GM19397 (cell line): Measurements from ENCODE around the gene GIMAP1.
A peak's percentile ranks its signal among the peaks of the same experiment; 100 is the strongest.
"Not testable (repeated sequence)": the region's sequence is repeated elsewhere in the genome, so short reads cannot be mapped to it uniquely, and the experiment has no call there.

Experiments
- ATAC-seq: cut with Tn5 transposase; IDR thresholded peaks from one replicate; pipeline ENCODE4 v1.9.1; 2021; ENCODE audit warnings: mild to moderate bottlenecking, moderate library complexity; ENCODE audit not compliant: unreplicated experiment

Gene GIMAP1

DNA sequence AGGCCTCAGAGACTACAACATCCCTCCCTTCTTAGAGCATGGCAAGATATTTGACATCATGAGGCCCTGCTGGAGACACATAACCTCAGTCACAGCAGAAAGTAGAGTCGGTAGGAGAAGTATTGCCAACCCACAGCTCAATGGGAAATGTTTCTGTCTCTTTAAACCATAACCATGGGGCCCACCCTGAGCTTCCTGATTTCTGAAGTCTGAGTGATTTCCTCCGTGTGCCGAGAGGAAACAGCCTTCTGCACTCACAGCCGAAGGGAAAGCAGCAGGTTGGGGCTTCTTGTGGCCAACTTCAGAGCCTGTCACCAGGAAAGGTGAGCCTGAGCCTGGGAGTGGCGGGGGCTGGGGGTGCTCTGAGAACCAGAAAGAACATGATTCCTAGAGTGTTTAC lies at the start of gene GIMAP1:
Gene GIMAP1, plus strand, starts transcription at position 246 of the 400 bp plus-strand sequence. CDS start 2,435 bp downstream, outside the sequence.
- ATAC-seq, result no peak

DNA sequence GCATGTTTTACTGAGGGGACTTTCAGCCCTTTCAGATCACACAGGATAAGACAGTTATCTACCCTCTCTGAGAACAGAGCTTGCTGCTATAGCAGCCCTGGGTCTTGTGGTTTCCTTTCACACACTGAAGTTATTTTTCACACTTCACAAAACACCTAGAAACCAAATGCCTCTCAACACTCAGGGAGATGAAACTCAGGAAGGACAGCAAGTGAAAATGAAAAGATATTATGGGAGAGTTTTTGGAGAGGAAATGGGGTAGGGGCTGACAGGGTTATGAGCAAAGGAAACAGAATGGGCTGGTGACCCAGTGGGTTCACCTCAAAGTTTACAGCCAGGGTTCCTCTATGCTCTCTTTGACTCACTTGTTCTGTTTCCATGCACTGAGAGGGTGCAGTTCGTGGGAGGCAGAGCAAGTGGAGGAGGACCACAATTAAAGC lies 47.9 kb upstream of the GIMAP1 start:
- peak; percentile 78 for ATAC-seq

DNA sequence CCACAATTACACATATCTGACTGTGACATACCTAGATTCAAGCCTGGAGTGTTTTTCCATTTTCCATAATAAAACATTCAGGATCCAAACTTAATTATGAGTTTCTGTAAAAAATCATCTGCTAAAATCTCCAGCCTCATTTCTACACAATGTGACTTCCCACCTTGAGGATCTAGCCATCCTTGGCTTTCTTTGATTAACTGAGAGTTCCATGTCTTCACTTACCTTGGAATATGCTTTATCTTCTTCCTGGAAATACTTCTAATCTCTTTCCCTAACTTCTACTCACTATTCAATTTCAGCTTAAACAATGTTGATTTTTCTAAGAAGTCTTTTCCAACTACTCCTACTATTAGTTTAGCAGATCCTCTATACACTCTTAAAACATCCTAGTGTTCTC lies 47.4 kb upstream of the GIMAP1 start:
- no peak for ATAC-seq

DNA sequence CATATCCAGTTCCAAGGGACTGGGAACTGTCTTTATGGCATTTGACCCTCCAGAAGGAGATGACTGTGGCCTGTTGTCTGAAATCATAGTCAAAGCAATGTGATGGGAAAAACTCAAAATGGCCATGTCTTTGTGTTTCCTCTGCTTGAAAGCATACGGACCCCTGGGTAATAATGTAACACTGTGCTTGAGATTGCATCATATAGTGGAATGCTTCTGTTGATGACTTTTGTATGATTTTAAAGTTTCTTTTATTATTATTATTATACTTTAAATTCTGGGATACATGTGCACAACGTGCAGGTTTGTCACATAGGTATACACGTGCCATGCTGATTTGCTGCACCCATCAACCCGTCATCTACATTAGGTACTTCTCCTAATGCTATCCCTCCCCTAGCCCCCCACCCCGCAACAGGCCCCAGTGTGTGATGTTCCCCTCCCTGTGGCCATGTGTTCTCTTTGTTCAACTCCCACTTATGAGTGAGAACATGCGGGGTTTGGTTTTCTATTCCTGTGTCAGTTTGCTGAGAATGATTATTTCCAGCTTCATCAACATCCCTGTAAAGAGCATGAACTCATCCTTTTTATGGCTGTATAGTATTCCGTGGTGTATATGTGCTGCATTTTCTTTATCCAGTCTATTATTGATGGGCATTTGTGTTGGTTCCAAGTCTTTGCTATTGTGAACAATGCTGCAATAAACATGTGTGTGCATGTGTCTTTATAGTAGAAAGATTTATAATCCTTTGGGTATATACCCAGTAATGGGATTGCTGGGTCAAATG lies 44.4 kb upstream of the GIMAP1 start:
- ATAC-seq, result not testable (repeated sequence)

DNA sequence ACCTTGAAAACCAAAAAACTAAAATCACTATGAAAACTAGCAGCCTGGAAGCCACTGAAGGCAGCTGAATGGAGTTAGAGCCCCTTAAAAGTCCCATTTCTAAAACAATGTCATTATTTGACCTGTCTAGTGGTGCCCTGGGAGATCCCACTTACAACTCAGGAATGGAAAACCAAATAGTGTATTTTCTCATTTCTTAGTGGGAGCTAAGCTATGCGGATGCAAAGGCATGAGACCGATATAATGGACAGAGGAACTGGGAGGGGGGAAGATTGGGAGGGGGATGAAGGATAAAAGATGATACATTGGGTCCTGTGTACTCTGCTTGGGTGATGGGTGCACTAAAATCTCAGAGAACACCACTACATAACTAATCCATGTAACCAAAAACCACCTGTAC lies 40.7 kb upstream of the GIMAP1 start:
- no peak for ATAC-seq

DNA sequence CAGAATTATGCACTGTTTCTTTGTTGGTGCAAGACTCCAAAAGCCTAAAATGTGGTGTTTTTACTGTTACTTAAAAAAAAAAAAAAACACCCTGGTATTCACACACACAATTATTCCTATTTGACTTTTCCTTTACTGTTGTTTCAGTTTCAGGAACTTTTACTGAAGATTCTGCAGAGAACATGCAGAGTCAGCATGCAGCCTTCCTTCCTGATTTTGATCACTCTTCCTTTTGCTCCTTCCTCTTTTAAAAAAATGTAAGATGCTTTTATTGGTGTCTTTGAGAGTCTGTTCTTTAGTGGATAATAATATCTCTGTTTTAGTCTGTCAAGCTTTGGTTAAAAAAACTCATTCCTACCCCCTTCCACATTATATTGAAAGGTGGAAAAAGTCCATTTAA lies 40.1 kb upstream of the GIMAP1 start:
- ATAC-seq, result not testable (repeated sequence)

DNA sequence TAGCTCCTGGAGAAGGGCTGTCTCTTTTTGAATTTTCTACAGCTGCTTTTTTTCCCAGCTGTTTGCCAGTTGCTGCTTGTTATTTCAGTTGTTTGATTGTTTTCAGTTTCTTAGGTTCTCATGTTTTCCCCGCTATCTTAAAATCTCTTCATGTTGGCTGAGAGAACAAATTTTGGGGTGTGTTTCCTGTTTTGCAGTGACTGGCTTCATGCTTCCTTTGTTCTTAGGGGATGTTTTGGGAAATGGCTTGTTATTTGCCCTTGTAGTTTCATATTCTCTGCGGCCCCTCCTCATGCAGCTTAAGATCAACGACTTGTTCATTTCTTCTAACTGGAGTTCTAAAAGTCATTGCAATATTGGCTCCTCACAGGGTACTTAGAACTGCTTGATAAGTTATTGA lies 39.6 kb upstream of the GIMAP1 start:
- not testable (repeated sequence) for ATAC-seq

DNA sequence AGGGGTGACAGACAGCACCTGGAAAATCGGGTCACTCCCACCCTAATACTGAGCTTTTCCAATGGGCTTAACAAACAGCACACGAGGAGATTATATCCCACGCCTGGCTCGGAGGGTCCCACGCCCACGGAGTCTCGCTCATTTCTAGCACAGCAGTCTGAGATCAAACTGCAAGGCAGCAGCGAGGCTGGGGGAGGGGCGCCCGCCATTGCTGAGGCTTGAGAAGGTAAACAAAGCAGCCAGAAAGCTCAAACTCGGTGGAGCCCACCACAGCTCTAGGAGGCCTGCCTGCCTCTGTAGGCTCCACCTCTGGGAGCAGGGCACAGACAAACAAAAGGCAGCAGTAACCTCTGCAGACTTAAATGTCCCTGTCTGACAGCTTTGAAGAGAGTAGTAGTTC lies 37.8 kb upstream of the GIMAP1 start:
- not testable (repeated sequence) for ATAC-seq

DNA sequence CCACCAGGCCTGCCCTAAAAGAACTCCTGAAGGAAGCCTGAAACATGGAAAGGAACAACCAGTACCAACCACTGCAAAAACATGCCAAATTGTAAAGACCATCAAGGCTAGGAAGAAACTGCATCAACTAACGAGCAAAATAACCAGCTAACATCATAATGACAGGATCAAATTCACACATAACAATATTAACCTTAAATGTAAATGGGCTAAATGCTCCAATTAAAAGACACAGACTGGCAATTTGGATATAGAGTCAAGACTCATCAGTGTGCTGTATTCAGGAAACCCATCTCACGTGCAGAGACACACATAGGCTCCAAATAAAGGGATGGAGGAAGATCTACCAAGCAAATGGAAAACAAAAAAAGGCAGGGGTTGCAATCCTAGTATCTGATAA lies 36.0 kb upstream of the GIMAP1 start:
- ATAC-seq, result not testable (repeated sequence)

DNA sequence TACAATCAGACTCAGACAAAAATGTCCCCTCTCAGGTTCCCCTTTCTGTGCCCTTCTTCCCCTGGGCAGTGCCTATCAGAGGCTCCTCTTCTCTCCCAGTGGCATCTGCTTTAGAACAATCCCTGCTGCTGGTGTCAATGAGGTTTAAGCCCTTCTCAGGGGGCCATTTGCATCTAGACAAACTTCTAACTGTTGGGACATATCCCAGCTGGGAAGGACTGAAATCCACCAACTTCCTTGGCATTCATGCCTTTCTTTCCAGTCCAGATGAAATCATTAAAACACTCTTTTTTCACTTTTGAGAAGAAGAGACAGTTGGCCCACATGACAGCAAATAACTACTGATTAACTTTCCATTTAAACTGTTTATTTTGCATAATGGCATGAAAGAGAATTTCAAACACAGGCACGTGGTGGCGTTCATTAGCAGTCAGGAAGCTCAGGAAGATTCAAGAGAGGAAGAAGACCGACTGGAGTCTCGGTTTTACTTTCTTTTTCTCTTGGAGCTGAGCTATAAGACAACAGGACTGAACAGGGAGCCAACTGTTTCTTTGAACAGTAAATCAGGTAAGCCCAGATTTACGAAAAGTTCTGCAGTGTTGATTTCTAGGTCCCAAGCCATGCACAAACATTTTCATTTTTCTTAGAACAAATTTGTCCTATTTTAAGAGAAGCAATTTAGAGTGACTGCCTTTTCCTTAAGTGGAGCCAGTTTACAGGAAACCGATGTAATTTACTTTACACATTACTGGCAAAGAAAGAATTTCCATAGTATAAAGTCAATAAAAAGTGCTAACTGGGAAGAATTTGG lies 31.0 kb upstream of the GIMAP1 start, which contains the start of gene GIMAP2:
Gene GIMAP2, plus strand, starts transcription at position 488 of the 811 bp plus-strand sequence. CDS start 1,354 bp downstream, outside the sequence.
- ATAC-seq, result peak; percentile 85

DNA sequence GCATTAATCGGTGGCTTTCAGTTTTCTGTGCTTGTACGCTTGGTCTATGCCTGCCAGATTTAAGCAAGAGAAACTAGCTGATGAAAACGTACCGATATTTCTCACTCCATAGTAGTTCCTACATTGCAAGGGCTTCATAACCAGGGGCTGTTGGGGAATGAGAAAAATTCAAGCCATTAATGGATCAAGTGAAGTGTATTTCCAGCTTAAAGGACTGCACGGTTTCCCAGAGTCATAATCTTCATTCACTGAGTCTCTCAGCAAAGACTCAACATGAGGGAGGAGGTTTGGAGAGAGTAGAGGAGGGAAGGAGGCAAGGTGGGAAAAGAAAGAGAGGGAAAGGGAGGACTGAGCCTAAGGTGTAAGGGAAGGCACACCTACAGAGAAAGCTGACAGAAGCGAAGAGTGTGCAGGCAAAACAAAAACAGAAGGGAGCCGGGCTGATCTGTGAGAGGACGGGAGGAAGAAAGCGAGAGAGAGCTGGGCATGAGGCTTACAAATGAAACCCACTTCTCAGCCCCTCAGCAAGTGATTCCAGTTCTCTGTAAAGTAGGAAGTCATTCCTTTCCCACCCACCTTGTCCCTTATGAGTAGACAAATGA lies 30.3 kb upstream of the GIMAP1 start:
- peak; percentile 35 for ATAC-seq

DNA sequence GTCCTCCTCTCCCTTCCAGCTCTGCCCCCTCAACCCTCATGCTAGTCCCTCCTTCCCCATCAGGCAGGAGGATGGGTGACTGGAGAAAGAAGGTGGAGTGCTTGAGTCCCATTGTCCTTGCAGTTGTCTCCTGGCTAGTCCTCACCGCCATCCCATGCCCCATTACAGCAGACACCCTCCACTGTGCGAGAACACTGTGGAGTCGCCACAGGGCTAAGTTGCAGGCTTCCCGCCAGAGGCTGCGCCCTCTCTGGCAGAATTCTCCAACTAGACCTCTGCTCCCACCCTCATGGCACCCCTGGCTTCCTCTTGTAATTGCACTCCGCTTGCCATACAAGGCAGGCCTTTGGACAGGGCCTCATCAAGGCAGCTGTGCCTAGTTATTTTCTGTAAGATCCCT lies 27.8 kb upstream of the GIMAP1 start:
- ATAC-seq, result no peak

DNA sequence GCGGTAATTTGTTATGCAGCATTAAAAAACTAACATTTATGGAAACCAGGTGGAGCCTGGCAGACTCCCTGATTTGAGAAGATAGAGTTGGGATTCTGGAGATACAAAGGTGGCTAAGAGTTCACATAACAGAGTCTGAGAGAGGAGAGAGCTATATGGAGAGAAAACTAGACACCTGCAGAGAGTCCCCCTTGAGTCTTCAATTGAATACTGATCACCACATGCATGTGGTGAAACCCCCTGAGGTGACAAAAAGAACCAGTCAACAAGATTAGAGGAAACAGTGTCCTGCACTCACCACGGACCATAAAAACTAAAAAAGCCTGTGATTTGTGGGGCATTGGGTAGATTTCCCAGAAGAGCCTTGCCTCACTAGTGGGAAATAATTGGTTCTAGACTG lies 20.8 kb upstream of the GIMAP1 start:
- no peak for ATAC-seq

DNA sequence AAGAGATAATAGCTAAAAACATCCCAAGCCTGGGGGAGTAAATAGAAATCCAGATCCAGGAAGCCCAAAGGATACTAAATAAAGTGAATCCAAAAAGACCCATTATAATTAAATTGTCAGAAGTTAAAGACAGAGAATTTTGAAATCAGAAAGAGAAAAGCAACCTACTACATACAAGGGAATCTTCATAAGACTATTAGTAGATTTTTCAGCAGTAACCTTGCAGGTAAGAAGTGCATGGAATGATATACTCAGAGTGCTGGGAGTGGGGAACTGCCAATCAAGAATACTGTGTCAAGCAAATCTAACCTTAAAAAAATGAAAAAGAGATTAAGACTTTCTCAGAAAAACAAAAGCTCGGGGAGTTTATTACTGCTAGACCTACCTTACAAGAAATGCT lies 13.2 kb upstream of the GIMAP1 start:
- no peak for ATAC-seq

DNA sequence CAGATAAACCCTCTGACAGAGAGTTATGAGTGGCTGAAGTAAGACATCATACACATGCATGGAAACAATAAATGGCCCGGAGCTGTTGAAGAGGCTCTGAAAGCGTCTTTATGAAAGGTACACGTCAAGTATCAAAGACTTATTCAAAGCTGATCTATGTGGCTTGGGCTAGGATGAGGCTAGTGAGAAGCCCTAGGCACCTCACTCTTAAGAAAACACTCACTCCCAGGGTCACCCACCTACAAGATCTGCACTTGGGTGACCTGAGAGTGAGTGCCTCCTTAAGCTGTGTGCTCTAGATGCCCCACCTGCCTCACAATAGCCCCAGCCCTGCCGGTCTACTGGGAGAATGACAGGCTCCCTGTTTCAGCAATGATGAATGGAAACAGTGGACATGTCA lies 1.1 kb upstream of the GIMAP1 start:
- ATAC-seq, result no peak

DNA sequence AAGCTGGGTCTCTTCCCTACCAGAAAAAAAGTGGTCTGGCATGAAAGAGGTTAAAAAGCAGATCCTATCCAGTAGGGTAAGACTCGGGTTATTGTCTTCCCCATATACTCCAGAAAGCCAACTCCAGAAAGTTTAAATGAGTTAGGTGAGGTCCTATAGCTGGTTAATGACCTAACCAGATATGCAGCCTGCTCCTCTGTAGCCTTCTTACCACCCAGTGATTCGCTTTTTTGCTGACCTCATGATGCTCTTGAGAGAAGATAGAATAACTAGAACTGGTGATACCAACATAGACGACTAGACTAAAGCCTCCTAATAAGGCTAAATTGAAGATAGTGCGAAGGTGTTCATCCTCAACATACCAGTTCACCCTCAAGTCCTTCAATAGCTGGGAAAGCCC lies 675 bp upstream of the GIMAP1 start:
- no peak for ATAC-seq

DNA sequence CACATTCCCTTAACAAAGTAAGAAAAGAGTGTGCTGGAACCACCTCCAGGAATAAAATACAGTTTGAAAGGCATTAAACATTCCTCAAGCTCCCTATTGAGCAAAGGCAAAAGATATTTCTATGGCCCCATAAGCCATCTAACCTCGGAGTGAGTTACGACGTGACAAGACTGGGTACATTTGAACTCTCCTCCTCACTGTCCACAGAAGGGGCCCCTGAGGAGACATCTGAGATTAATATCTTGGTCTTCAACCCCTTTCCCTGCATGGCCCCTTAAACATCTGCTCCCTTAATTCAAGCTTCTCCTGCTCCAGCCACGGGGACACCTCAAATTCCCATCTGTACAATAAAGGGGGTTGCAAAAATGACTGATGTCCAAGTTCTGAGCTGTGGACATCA lies 526 bp downstream of the GIMAP1 start:
- ATAC-seq, result no peak

DNA sequence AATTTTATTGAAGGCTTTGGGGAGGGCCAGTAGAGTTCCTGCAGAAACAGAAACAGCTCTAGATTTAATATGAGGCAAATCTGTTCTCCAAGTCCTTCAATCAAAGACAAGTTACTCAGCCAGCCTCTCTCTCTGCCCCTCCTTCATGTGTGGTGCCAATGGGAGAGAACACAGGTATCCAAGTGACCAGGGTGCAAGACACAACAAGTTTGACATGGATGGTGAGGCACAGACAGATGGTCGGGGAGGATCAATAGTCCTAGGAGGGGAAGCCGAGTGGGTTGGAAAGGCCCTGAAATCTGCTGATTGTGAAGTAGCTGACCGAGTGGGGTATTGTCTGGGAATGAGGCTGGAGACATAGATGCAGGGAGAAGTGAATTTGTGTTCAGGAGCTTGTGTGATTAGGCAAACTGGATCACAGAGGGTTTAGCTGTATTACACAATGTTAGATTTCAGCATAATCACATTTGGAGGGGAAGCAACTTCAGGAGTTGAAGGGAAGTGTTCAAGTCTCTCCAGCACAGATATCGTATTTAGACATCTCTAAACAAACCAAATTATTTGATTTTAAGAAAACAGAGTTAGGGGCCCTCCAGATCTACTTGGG lies 1.5 kb downstream of the GIMAP1 start:
- ATAC-seq, result no peak

DNA sequence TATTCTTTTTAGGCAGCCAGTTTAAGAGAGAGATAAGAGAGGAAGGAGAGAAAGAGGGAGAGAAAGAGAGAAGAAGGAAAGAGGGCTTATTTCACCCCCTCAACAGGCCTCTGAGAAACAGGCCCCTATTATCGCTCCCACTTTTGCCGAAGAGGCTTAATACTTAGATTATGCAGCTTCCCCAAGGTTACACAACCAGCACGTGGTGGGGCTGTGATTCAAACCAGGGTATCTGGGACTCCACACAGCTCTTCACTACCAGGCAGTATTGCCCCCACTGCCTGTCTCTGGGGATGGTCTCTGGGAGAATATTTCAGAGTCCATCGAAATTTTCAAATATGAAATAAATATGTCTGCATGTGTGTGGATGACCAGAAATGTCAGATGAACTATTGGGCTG lies 3.0 kb downstream of the GIMAP1 start:
- ATAC-seq, result no peak

DNA sequence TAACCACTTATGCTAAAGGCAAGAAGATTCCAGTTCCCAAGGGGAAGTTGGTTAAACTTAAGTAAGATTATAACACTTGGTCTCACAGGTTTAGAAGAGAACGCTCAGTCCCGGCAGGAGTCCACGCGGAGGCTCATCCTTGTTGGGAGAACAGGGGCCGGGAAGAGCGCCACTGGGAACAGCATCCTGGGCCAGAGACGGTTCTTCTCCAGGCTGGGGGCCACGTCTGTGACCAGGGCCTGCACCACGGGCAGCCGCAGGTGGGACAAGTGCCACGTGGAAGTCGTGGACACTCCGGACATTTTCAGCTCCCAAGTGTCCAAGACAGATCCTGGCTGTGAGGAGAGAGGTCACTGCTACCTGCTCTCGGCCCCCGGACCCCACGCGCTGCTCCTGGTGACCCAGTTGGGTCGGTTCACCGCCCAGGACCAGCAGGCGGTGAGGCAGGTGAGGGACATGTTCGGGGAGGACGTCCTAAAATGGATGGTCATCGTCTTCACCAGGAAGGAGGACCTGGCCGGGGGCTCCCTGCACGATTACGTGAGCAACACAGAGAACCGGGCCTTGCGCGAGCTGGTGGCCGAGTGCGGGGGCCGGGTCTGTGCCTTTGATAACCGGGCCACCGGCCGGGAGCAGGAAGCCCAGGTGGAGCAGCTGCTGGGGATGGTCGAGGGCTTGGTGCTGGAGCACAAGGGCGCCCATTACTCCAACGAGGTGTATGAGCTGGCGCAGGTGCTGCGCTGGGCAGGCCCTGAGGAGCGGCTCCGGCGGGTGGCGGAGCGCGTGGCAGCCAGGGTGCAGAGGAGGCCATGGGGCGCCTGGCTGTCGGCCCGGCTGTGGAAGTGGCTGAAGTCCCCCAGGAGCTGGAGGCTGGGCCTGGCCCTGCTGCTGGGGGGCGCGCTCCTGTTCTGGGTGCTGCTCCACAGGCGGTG lies 3.8 kb downstream of the GIMAP1 start:
- no peak for ATAC-seq
